Activated CD4-positive, alpha-beta T cell treated with anti-CD3 and anti-CD28 coated beads, Interleukin-2, Interleukin-6, amounts not matched to agents 100 ng/mL and 50 ng/mL, durations not matched to agents 16 hours and 8 hours (primary cell): Measurements from ENCODE around the gene CDC42SE1.

Source experiments
- DNase-seq: peaks from one replicate; pipeline ENCODE4 v3.0.0-alpha.2; 2020

The CDC42SE1 gene

DNA sequence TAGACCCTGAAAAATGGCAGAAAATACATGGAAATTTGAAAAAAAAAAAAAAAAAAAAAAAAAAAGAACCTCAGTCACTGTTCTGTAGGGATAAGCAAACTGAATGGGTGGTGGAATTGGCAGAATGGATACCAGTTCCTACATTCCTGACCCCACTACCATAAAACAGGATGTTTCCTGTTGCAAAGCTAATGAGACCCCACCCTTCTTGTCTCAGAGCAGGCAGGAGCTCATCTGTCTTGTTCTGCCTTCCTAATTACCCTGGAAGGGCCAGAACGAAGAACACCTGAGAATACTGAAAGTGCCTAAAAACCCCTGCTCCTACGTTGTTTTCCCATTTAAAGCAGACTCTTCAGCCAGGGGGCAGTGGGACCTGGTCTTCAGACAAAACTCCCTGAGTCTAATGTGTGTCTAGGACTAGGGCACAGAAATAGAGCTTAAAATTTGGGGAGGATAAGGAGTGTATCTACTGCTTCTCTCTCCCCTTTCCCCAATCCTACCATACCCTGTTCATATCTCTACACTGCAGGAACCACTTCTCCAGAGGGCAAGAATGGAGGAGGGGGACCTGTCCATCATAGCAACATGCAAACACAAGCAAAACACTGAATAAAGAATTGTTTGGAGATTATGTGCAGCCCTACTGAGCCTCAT, 7.9 kb downstream of the CDC42SE1 start:
- no peak for DNase-seq

DNA sequence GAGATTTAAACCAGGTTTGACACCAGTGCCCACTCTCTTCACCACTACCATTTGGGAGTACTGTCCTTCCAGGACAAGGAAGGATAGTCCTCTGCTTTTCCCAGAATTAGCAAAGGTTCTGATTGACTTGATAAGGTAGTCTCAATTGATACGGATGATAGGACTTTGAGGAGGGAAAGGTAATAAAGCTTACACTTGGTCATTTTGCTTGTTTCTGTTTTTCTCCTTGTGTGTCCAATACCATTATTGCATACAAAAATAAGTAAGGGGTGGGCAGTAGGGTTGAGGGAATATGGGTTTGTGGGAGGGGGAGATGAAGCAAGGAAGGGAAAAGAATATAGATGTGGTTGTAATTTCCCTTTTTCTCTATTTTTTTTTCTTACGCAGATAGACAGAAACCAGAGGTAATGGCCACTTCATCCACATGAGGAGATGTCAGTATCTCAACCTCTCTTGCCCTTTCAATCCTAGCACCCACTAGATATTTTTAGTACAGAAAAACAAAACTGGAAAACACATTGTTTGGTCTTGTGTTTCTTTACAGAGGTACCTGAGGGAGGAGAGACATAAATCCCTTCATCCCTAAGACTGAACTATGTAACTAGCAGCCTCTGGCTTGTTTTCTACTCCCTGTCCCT, 9.3 kb downstream of the CDC42SE1 start:
- DNase-seq: no peak

- no peak for DNase-seq
Measured at GRCh38 chr1:151049458-151049857, 10.0 kb downstream of the CDC42SE1 start.

GRCh38 chr1:151048645-151049032, 10.8 kb downstream of the CDC42SE1 start:
- DNase-seq: no peak

GRCh38 chr1:151047925-151048644, 11.3 kb downstream of the CDC42SE1 start:
- peak; percentile 62 for DNase-seq

DNA sequence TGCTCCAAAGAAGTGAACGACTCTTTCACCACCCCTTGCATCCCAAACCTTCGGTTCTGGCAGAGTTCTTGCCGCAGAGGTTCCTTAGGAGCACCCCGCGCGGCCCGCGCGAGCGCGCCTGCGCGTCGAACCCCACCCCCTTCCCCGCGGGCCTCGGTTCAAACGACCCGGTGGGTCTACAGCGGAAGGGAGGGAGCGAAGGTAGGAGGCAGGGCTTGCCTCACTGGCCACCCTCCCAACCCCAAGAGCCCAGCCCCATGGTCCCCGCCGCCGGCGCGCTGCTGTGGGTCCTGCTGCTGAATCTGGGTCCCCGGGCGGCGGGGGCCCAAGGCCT, 11.9 kb downstream of the CDC42SE1 start, which contains the start of gene C1orf56:
TSS of gene C1orf56 (plus strand) at position 161 of the 334 bp plus-strand sequence. CDS start at position 258, 97 bp downstream.
- DNase-seq: peak; percentile 63

DNA sequence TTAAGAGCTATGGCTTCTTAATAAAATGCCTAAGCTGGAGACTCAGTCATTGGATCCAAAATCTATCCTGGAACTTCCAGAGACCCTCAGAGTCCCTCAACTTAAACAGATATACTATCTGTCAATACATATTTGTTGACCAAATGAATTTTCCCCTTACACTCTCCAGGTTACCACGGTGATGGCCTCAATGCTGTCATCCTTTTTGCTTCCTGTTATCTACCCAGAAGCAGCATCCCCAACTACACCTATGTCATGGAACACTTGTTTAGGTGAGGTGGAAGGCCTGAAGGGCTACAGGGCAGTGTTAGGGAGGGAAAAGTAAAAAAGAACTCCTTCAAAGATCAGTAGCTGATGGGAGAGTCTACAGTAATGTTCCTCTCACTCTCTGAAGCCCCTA, 16.3 kb downstream of the CDC42SE1 start:
- DNase-seq: no peak

DNA sequence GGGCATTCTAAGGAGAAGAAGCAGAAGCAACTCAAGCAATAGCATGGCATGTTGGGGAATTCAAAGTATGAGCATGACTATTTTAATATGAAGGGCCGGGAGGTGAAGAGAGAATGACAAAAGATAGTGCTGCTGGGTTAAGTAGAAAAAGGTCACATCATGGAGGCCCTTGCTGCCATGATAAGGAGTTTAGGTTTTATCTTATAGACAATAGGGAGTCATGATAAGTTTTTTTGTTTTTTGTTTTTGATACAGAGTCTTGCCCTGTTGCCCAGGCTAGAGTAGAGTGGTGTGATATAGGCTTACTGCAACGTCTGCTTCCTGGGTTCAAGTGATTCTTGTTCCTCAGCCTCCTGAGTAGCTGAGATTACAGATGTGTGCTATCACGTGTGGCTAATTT, 19.9 kb downstream of the CDC42SE1 start:
- DNase-seq: no peak

DNA sequence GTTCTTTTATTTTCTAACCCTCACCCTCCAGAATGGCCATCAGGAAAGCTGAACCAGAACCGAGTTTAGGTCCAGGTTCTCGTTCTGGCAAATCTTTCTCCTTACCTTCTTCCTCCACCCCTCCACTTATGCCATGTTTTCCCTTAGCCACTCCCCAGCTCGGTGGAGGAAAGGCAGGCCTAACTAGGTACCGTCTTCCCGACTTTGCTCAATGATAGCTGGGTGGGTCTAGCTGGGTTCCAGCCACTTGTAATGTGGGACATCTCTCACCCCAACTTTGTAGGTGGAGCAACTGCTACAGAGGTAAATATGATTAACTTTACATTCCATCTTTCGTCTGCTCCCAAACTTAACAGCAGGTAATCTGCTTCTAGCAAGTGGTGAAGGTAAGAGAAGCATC, 22.4 kb downstream of the CDC42SE1 start:
- no peak for DNase-seq

- no peak for DNase-seq
Measured at GRCh38 chr1:151036356-151036755, 23.1 kb downstream of the CDC42SE1 start, which contains the start of gene BNIPL. BNIPL (plus strand) TSS chr1:151036586; CDS start chr1:151036726, 140 bp downstream.

DNA sequence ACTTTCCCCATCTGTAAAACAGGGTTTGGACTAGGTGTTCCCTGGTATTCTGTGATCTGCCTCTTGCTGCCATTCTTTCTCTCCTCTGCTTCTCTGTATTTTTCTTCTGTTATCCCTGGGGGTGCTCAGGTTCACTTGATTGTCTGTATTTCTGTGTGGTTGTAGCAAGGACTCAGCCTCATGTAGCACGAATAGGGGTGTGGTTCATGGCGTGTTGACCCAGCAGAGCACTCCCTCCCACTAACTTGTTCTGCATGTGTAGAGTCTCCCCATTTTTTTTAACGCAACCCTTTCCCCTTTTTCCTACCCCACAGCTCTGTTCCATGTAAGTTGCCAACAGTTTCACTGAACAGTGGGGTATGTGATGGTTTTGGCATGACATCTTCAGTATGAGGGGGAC, 24.3 kb downstream of the CDC42SE1 start:
- DNase-seq: no peak

- DNase-seq: no peak
Measured at GRCh38 chr1:151032164-151032563, 27.3 kb downstream of the CDC42SE1 start.

- DNase-seq: no peak
Measured at GRCh38 chr1:151026460-151026859, 33.0 kb downstream of the CDC42SE1 start.

GRCh38 chr1:151024540-151025146, 34.8 kb downstream of the CDC42SE1 start:
- DNase-seq: peak; percentile 83

DNA sequence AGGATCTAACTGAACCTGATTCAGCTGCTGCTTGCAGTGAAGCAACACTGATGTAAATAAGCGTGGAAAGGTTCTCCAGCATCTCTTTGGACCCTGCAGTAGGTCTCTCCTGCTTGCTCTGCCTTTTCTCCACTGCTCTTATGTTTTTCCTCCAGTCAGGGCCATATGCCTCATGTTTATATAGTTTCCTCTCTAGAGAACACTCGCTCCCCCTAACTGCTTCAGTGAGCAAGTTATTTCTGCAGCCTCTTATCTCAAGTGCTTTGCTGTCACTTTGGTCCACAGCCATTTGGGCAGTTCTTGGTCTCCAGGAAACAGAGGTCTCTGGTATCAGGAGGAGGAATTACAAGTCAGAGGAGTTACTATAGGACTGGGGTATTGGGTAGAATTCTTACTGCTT, 45.9 kb downstream of the CDC42SE1 start:
- DNase-seq: no peak

DNA sequence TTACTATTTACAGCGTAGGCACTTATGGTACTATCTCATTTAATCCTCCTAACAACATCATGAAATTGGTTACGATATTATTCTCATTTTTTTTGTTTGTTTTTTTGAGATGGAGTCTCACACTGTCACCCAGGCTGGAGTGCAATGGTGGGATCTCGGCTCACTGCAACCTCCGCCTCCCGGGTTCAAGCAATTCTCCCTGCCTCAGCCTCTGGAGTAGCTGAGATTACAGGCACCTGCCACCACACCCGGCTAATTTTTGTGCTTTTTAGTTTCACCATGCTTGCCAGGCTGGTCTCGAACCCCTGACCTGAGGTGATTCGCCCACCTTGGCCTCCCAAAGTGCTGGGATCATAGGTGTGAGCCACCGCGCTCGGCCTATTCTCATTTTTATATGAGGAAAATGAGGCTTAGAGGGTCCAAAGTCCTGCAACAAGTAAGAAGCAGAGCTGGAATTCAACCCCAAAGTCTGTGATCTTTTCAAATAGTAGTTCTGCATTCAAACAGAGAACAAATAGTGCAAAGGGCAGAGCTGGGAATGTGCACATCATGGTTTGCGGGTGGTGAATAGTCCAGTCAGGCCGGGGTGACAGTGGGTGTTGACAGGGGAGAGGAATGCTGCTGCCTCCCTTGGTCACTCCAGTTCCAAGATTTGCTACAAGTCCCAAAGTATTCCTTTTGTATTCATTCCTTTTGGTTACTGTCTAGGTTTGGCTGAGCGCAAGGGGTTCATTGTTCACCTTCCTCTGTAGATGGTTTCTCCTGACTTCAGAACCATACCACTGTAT, 46.5 kb downstream of the CDC42SE1 start:
- DNase-seq: no peak

DNA sequence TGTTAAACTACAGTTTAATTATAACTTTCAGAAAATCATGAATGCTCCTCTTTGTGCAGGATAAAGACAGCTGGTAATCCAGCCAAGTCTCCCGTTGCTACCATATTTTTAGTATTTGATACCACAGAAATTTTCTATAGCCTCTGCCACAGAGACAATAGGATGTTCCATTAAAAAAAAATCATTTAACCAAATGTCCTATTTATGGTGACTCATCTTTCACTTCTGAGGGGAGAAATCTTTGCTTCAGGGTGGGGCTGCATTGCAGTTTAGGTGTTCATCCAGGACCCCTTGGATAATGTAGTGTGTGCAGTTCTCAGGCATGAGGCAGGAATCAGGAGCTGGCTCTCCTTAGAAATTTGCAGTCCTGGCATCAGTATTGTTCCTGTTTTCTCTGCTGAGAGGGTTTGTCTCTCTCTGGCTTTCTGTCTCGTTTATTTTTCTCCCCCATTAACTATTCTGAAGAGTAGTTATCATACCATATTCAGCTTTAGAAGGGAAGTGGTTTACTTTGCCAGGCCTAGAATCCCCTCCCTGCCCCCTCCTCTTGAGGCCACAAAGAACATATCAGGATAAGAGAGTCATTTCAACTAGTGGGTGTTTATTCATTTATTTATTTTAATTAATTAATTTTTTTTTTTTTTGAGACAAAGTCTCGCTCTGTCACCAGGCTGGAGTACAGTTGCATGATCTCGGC, 48.1 kb downstream of the CDC42SE1 start:
- no peak for DNase-seq

GRCh38 chr1:151010346-151010726, 49.1 kb downstream of the CDC42SE1 start:
- no peak for DNase-seq

DNA sequence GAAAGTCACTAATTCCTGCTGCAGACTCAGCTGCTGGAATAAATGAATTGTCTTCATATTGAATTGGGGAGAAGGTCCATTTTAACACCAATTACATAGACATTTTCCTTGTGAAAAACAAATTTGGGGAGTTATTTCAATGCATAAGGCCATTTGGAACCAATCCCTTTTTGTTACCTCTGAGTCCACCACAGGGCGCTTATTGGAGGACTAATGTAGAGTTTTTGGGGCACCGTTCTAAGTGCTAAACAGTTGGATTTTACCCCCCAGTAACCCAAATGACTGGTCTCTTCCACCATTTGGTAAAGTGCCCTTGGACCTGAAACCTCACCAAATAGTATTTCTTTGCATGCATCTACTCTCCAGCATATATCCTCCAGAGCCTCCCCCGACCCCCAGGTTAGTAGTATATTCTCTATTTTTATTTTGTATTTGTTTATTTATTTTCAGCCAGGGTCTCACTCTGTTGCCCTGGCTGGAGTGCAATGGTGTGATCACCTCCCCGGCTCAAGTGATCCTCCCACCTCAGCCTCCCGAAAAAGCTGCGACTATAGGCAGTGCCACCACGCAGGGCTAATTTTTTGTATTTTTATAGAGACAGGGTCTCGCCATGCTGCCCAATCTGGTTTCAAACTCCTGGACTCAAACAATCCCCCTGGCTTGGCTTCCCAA, 49.6 kb downstream of the CDC42SE1 start:
- no peak for DNase-seq

DNA sequence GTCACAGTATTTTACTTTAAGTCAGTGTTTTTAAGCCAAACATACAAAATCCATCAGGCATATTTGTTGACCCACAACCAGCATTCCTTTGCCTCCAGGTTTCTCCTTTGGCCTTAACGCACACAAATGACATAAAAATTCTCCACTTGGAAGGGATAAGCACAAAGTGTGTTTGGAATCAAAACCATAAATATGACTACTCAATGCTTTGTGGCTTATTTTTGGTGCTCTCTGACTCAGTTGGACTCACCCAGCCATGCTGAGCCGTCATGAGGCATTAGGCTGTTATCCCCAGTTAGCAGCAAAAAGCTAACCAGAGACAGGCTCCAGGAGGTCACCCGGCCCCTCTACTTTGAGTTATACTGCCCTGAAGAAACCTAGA, 50.2 kb downstream of the CDC42SE1 start:
- DNase-seq: no peak
